ENCODE data around the gene GRK5.
A peak's percentile ranks its signal among the peaks of the same experiment; 100 is the strongest.

Gene GRK5

GRCh38 chr10:119198438-119198837, 8.9 kb upstream of the GRK5 start:
- TF ChIP-seq CTCF (IDR thresholded peaks at IDR 0.05; ENCODE audit: control insufficient read depth, extremely low read depth, insufficient read depth): no peak
- DNase-seq (ENCODE audit: low read depth): no peak
- no peak overlapping the region for H3K4me3 ChIP-seq (ENCODE audit: low read depth, low read length)

GRCh38 chr10:119199231-119199992, 8.0 kb upstream of the GRK5 start:
- no peak overlapping the region for H3K4me3 ChIP-seq (ENCODE audit: low read depth, low read length)
- TF ChIP-seq CTCF (IDR thresholded peaks at IDR 0.05; ENCODE audit: control insufficient read depth, extremely low read depth, insufficient read depth): peak; percentile 97
- DNase-seq (ENCODE audit: low read depth): peak; percentile 47

- DNase-seq (ENCODE audit: low read depth): no peak
- no peak overlapping the region for H3K4me3 ChIP-seq (ENCODE audit: low read depth, low read length)
- no peak for TF ChIP-seq CTCF (IDR thresholded peaks at IDR 0.05; ENCODE audit: control insufficient read depth, extremely low read depth, insufficient read depth)
Measured at GRCh38 chr10:119201233-119201632, 6.1 kb upstream of the GRK5 start.

GRCh38 chr10:119203006-119203405, 4.4 kb upstream of the GRK5 start:
- no peak overlapping the region for H3K4me3 ChIP-seq (ENCODE audit: low read depth, low read length)
- no peak for TF ChIP-seq CTCF (IDR thresholded peaks at IDR 0.05; ENCODE audit: control insufficient read depth, extremely low read depth, insufficient read depth)
- no peak for DNase-seq (ENCODE audit: low read depth)

GRCh38 chr10:119205894-119206602, 1.3 kb upstream of the GRK5 start:
- TF ChIP-seq CTCF (IDR thresholded peaks at IDR 0.05; ENCODE audit: control insufficient read depth, extremely low read depth, insufficient read depth): no peak
- no peak for DNase-seq (ENCODE audit: low read depth)
- H3K4me3 ChIP-seq (ENCODE audit: low read depth, low read length): peak overlapping the region; percentile 58

- peak overlapping the region; percentile 58 for H3K4me3 ChIP-seq (ENCODE audit: low read depth, low read length)
- peak; percentile 73 for TF ChIP-seq CTCF (IDR thresholded peaks at IDR 0.05; ENCODE audit: control insufficient read depth, extremely low read depth, insufficient read depth)
- DNase-seq (ENCODE audit: low read depth): no peak
Measured at GRCh38 chr10:119206603-119207365, 587 bp upstream of the GRK5 start.
